ENCODE data around the gene AGAP2.
"Not testable (repeated sequence)": the region's sequence is repeated elsewhere in the genome, so short reads cannot be mapped to it uniquely, and the experiment has no call there.

AGAP2 gene

DNA sequence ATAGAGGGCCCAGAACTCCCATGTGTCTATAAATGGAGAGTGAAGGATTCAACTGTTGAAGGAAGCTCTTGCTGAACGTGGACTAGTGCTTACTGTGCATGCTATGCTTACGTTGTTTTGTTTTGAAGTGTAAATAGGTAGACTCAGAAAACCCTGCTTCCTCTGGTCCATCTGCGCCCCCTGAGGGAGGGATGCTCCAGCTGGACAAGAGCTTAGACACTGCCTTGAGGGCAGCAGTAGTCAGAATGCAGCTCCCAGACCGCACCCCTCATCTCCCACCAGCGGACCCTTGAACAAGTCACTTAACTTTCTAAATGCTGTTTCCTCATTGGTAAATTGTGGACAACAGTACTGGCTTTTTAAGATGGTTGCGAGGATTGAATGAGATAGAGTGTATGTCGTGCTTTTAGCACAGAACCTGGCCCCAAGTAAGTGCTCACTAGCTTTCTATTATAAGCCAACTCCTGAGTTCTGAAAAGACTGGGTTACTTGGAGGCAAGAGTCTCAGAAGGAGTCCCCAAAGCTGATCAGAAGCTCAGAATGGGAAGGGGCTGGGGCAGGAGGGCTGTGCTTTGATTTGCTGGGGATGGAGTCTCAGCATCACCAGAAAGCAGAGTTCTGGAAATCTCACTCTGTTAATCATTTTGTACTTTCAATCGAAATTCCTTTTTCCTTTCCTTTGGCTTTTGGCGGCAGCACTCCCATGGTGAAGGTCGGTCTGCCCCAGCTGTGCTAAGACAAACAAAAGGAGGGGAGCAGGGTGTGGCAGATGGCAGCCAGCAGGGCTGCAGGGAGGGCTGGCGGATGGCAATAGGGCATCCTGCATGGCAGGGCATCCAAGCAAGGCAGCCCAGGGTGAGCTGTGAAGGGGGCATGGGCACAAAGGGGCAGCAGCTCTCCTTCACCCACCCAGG, 15.6 kb downstream of the AGAP2 start:
- DNase-seq (ENCODE audit: low read depth): no peak

DNA sequence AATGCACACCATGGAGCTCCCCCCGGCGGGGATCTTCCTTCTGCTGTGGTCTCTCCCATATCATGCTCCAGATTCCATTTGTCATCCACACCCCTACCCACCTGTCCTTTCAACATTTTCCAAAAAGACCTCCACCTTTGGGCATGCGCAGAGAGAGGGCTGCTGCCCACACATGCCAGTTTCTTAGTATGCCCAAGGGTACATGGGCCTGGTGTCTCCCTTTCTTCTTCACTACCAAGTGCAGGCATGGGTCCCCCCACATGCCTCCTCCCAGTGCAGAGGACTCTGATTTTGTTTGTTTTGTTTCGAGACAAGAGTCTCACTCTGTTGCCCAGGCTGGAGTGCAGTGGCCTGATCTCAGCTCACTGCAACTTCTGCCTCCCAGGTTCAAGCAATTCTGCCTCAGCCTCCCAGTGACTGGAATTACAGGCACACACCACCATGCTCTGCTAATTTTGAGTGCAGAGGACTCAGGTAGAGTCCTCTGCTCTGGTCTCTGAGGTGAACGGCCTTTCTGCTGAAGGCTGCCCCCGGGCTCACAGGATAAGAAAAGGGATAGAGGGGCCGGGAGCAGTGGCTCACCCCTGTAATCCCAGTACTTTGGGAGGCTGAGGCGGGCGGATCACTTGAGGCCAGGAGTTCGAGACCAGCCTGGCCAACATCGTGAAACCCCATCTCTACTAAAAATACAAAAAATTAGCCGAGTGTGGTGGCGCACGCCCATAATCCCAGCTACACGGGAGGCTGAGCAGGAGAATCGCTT, 16.5 kb downstream of the AGAP2 start:
- not testable (repeated sequence) for DNase-seq (ENCODE audit: low read depth)

- no peak for DNase-seq (ENCODE audit: low read depth)
These were observed 17.6 kb downstream of the AGAP2 start for GRCh38 chr12:57720606-57721595.

DNA sequence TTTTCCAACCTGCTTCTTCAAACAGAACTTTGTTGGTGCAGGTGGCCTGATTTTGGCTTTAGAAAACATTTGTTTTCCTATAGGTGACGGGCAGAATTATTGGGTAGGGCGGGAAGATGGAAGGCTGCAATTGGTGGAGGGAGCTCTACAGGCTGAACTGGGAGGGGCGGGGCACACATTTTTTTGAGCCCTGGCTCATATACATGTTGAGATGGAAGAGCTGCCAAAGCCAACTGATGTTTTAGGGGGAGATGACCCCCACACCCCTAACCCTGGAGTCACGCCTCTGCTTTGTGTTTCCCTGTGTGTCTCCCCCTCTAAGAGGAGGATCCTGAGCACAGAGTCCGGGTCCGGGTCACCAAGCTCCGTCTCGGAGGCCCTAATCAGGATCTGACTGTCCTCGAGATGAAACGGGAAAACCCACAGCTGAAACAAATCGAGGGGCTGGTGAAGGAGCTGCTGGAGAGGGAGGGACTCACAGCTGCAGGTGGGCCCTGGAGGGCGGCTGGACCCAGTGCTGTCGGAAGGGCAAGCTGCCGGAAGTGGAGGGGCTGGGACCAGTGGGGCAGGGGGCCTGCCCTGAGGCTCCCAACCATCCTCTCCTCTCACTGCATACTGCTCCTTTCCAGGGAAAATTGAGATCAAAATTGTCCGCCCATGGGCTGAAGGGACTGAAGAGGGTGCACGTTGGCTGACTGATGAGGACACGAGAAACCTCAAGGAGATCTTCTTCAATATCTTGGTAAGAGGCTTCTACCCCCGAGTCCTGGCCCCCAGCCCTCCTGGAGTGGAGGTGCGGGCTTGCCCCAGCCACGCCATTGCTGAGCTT, 18.6 kb downstream of the AGAP2 start:
- no peak for DNase-seq (ENCODE audit: low read depth)

DNA sequence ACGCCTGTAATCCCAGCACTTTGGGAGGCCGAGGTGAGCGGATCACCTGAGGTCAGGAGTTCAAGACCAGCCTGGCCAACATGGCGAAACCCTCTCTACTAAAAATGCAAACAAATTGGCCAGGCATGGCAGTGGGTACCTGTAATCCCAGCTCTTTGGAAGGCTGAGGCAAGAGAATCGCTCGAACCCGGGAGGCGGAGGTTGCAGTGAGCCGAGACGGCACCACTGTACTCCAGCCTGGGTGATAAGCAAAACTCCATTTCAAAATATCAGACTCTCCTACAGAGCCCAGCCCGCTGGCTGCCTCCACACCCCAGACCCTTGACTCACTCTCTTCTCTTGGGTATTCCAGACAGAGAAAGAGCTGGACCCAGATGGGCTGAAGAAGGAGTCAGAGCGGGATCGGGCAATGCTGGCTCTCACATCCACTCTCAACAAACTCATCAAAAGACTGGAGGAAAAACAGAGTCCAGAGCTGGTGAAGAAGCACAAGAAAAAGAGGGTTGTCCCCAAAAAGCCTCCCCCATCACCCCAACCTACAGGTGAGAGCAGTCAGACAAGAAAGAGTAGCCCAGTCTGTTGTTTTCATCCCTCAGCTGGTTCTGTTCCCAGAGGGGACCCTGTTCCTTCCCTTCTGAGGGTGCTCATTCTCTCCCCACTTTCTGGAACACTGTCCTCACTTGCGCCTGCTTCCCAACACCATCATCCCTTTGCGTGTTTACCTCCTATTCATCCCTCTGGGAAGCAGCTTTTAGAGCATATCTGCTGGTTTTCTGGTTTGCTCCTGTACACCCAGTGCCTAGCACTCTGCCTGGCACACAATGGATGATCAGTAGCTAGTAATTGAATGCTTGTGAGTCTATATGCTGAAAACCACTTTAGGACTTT, 19.7 kb downstream of the AGAP2 start:
- DNase-seq (ENCODE audit: low read depth): no peak

GRCh38 chr12:57717846-57718640, 20.5 kb downstream of the AGAP2 start:
- no peak for DNase-seq (ENCODE audit: low read depth)

GRCh38 chr12:57717131-57717530, 21.4 kb downstream of the AGAP2 start:
- DNase-seq (ENCODE audit: low read depth): no peak

DNA sequence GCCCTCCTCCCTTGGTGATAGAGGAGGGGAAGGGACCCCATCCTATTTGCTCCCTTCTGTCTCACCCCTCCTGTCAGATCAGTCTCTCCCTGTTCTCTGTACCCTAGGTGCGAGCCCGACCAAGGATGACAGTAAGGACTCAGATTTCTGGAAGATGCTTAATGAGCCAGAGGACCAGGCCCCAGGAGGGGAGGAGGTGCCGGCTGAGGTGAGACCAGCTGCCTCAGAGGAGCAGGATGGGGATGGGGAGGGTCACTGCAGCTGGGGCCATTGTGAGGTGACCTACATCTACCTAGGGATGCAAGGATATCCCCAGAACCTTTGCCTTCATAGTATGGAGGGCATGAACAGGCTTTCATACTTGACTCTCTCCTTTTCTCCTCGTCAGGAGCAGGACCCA, 22.2 kb downstream of the AGAP2 start:
- DNase-seq (ENCODE audit: low read depth): no peak

DNA sequence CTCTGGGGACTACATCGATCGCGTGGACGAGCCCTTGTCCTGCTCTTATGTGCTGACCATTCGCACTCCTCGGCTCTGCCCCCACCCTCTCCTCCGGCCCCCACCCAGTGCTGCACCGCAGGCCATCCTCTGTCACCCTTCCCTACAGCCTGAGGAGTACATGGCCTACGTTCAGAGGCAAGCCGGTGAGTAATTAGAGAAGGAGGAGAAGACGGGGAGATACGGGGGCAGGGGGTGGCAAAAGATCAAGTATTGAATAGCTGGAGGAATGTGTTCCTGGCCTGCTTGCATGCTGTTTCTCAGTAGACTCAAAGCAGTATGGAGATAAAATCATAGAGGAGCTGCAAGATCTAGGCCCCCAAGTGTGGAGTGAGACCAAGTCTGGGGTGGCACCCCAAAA, 22.8 kb downstream of the AGAP2 start:
- DNase-seq (ENCODE audit: low read depth): no peak

DNA sequence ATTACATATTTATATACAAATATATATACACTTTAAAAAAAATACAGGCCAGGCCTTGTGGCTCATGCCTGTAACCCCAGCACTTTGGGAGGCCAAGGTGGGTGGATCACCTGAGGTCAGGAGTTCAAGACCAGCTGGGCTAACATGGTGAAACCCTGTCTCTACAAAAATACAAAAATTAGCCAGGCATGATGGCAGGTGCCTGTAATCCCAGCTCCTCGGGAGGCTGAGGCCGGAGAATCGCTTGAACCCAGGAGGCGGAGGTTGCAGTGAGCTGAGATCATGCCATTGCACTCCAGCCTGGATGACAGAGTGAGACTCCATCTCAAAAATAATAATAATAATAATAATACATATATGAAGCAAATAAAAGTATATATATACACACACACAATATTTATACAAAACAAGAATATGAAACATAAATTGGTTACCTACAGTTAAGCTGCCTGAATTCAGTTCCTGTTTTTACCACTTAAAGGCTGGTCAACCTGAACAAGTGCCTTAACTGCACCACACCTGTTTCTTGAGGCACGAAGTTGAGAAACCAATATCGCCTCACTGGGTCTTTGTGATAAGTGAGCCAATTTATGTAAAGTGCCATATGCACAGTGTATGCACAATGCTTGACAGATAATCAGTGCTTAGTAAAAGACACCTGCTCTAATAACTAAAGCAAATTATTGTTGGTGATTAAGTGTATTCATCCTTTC, 23.4 kb downstream of the AGAP2 start:
- DNase-seq (ENCODE audit: low read depth): not testable (repeated sequence)

DNA sequence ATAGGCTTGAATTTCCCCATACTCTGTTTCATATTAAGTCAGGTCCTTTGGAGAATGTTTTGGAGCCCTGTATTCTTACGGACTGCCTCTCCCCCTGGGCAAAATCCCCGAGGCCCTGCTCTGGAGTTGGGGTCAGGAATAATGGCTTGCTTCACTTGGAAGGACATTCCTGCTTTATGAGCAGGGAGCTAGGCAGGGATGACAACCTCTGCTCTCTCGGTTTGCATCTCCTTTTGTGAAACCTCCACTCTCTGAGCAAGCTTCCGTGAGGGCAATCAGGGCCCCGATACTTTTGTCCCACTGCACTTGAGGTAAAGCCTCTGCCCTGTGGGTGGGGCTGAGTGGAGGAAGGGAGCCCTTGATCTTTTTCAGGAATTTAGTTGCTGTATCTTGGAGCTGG, 25.3 kb downstream of the AGAP2 start:
- no peak for DNase-seq (ENCODE audit: low read depth)

- no peak for DNase-seq (ENCODE audit: low read depth)
These were observed 25.8 kb downstream of the AGAP2 start for GRCh38 chr12:57712701-57713100.

- no peak for DNase-seq (ENCODE audit: low read depth)
These were observed 30.2 kb downstream of the AGAP2 start for GRCh38 chr12:57708296-57708695.

GRCh38 chr12:57707250-57707649, 31.3 kb downstream of the AGAP2 start:
- DNase-seq (ENCODE audit: low read depth): no peak

- no peak for DNase-seq (ENCODE audit: low read depth)
These were observed 38.2 kb downstream of the AGAP2 start for GRCh38 chr12:57700317-57700716.

- no peak for DNase-seq (ENCODE audit: low read depth)
These were observed 40.1 kb downstream of the AGAP2 start for GRCh38 chr12:57698414-57698813.

GRCh38 chr12:57697076-57697475, 41.5 kb downstream of the AGAP2 start:
- no peak for DNase-seq (ENCODE audit: low read depth)

GRCh38 chr12:57695770-57696432, 42.6 kb downstream of the AGAP2 start:
- no peak for DNase-seq (ENCODE audit: low read depth)
